GM18511 (cell line): Measurements from ENCODE around the gene ASXL1.
A peak's percentile ranks its signal among the peaks of the same experiment; 100 is the strongest.
"Not testable (repeated sequence)": the region's sequence is repeated elsewhere in the genome, so short reads cannot be mapped to it uniquely, and the experiment has no call there.

Experiments
- ATAC-seq: cut with Tn5 transposase; IDR thresholded peaks from one replicate; pipeline ENCODE4 v1.9.1; 2021; ENCODE audit warnings: mild to moderate bottlenecking, moderate library complexity; ENCODE audit not compliant: unreplicated experiment

Gene ASXL1

GRCh38 chr20:32336918-32337347, 21.2 kb upstream of the ASXL1 start:
- no peak for ATAC-seq

- ATAC-seq: no peak
Observed at GRCh38 chr20:32337937-32338661, 20.0 kb upstream of the ASXL1 start.

DNA sequence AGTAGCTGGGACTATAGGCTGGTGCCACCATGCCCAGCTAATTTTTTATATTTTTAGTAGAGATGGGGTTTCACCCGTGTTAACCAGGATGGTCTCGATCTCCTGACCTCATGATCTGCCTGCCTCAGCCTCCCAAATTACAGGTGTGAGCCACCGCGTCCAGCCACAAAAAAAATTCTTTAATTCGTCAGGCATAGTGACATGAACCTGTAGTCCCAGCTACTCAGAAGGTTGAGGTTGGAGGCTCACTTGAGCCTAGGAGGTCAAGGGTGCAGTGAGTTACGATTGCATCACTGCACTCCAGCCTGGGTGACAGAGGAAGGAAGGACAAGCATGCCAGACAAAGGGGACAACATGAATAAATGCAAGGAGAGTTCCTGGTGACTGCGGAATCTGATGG, 19.5 kb upstream of the ASXL1 start:
- no peak for ATAC-seq

- ATAC-seq: no peak
Observed at GRCh38 chr20:32339116-32339515, 19.0 kb upstream of the ASXL1 start.

- ATAC-seq: not testable (repeated sequence)
Observed at GRCh38 chr20:32341053-32341452, 17.1 kb upstream of the ASXL1 start.

- no peak for ATAC-seq
Observed at GRCh38 chr20:32343439-32343838, 14.7 kb upstream of the ASXL1 start.

DNA sequence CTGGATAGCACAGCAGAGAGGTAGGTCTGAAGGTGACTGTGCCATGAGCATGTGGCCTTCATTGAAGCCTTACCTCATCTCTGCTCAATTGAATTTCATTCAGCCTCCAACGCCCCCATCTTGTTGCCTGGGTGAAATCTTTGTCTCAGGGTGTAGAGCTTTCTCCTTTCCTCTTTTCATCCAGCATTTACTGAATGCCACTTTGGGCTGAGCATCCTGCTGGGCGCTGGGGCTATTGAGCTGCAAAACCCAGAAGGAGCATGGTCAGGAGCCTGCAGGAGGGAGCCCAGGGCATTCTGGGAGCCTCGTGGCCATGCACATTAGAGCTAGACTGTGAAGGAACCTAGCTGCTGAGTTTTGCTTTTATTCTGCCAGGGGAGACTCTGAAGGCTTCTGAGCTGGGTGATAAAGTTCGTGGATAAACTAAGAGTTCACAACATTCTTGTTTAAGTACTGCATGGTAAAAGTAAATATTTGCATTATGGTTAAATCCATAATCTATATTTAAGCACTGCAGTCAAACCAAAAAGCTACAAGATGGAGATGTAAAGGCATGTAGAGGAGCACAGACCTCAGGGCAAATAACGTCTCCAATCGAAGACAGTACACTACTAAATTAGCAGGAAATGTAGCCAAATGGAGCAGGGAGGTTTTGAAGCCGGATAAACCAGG, 13.2 kb upstream of the ASXL1 start:
- no peak for ATAC-seq

DNA sequence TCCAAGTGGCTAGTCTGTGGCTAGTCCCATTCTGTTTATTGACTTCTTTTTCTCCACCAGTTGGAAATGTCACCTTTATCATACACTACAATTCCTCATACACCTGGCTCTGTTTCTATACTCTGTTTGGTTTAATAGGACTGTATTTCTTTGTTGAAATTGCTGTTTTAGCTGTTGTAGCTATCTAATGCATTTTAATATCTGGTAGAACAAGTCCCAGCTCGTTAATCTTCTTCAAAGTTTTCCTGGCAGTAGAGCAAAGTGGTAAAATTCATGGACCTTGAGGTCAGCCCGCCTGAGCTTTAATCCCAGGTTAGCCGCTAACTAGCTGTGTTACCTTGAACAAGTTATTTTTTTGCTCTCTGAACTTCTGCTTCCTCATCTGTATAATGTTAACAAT, 9.9 kb upstream of the ASXL1 start:
- ATAC-seq: no peak

DNA sequence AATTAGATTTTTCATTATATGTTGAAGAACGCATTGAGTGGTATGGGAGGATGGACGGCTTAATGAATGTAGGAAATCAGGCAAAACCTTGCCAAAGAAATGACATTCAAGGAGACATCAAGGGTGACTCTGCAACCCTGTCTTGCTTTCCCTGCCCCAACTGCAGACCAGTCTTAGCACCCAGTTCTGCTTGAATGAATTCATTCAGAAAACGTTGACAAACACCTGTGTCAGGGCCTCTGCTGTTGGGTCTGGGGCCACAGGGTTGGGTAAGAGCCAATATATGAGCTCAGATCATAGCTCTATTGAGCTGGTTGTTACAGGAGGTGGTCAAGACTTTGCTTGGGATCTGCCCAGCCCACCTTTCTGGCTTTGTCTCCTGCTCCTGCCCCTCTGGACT, 7.7 kb upstream of the ASXL1 start:
- no peak for ATAC-seq

DNA sequence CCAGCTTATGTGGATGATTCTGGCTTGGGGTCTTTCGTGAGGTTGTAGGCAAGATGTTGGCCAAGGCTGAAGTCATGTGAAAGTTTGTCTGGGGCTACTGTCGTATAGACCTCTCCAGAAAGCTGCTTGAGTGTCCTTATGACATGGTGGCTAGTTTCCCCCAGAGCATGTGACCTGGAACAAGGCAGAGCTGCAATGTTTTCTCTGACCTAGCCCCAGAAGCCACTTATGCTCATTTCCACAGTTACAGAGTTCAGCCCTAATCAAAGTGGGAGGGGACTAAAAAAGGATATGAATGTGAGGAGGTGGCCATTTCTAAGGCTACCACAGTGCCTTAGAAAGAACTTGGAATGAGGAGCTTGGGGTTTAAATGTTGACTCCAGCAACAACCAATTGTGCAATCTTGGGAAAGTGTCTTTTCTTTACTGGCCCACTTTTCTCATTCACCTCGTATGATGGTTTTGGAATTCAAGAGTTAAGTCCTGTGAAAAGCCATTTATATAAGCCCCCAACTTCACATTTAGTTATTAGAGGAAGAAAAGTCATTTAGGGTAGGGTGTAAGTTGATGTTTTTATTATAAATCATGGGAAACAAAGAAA, 5.9 kb upstream of the ASXL1 start:
- no peak for ATAC-seq

DNA sequence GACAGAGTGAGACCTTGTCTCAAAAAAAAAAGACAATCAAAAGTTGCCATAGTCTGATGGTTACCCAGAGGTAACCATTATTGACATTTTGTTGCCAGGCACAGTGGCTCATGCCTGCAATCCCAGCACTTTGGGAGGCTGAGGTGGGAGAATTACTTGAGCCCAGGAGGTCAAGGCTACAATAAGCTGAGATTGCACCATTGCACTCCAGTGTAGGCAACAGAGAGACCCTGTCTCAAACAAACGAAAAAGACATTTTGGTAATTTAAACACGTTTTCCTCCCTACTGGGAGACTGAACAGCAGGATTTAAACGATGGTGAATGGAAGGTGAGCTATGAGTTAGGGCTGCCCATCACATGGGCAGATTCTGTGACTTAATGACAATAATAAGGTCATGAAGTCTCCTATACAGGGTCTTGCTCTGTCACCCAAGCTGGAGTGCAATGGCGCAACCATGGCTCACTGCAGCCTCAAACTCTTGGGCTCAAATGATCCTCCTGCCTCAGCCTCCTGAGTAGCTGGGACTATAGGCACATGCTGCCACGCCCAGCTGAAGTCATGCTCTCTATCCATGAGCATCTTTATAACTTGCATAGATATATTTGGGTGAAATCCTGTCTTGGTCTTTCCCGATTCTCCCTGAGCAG, 4.2 kb upstream of the ASXL1 start:
- ATAC-seq: no peak

GRCh38 chr20:32354592-32355416, 3.3 kb upstream of the ASXL1 start:
- ATAC-seq: peak; percentile 29

- ATAC-seq: peak; percentile 18
Observed at GRCh38 chr20:32355417-32355841, 2.7 kb upstream of the ASXL1 start.

- not testable (repeated sequence) for ATAC-seq
Observed at GRCh38 chr20:32355907-32356621, 2.1 kb upstream of the ASXL1 start.

GRCh38 chr20:32356622-32357374, 1.3 kb upstream of the ASXL1 start:
- ATAC-seq: no peak

GRCh38 chr20:32357375-32357868, 709 bp upstream of the ASXL1 start:
- no peak for ATAC-seq

GRCh38 chr20:32358632-32358882, 426 bp downstream of the ASXL1 start:
- ATAC-seq: no peak

GRCh38 chr20:32358883-32359632, 927 bp downstream of the ASXL1 start:
- peak; percentile 27 for ATAC-seq
